HG03521 (cell line): Measurements from ENCODE around the gene LMBRD2.
"Not testable (repeated sequence)": the region's sequence is repeated elsewhere in the genome, so short reads cannot be mapped to it uniquely, and the experiment has no call there.

Experiments
- ATAC-seq: cut with Tn5 transposase; IDR thresholded peaks from one replicate; pipeline ENCODE4 v1.9.1; 2021; ENCODE audit warnings: mild to moderate bottlenecking, moderate library complexity; ENCODE audit not compliant: unreplicated experiment

The LMBRD2 gene

GRCh38 chr5:36162810-36163486 lies 11.3 kb upstream of the LMBRD2 start:
- no peak for ATAC-seq

- no peak for ATAC-seq
Measured at GRCh38 chr5:36161361-36161760, 9.7 kb upstream of the LMBRD2 start.

- ATAC-seq, result no peak
Measured at GRCh38 chr5:36160617-36161016, 8.9 kb upstream of the LMBRD2 start.

- no peak for ATAC-seq
Measured at GRCh38 chr5:36158144-36158543, 6.5 kb upstream of the LMBRD2 start.

- no peak for ATAC-seq
Measured at GRCh38 chr5:36156619-36157018, 4.9 kb upstream of the LMBRD2 start.

GRCh38 chr5:36156121-36156601 lies 4.5 kb upstream of the LMBRD2 start:
- no peak for ATAC-seq

- ATAC-seq, result no peak
Measured at GRCh38 chr5:36155291-36155690, 3.6 kb upstream of the LMBRD2 start.

GRCh38 chr5:36153726-36154125 lies 2.0 kb upstream of the LMBRD2 start:
- ATAC-seq, result no peak

GRCh38 chr5:36153298-36153677 lies 1.6 kb upstream of the LMBRD2 start:
- no peak for ATAC-seq

GRCh38 chr5:36152324-36153297 lies 924 bp upstream of the LMBRD2 start:
- no peak for ATAC-seq

- ATAC-seq, result peak; percentile 18
Measured at GRCh38 chr5:36150676-36151433, 832 bp downstream of the LMBRD2 start.

GRCh38 chr5:36147681-36148080 lies 4.0 kb downstream of the LMBRD2 start:
- ATAC-seq, result no peak

GRCh38 chr5:36146390-36146789 lies 5.3 kb downstream of the LMBRD2 start:
- no peak for ATAC-seq

- no peak for ATAC-seq
Measured at GRCh38 chr5:36145311-36145710, 6.4 kb downstream of the LMBRD2 start.

- no peak for ATAC-seq
Measured at GRCh38 chr5:36138900-36139683, 12.6 kb downstream of the LMBRD2 start.

GRCh38 chr5:36136581-36136980 lies 15.1 kb downstream of the LMBRD2 start:
- ATAC-seq, result no peak

GRCh38 chr5:36135988-36136387 lies 15.7 kb downstream of the LMBRD2 start:
- no peak for ATAC-seq

- not testable (repeated sequence) for ATAC-seq
Measured at GRCh38 chr5:36133009-36133408, 18.7 kb downstream of the LMBRD2 start.

- ATAC-seq, result not testable (repeated sequence)
Measured at GRCh38 chr5:36129666-36130065, 22.0 kb downstream of the LMBRD2 start.

GRCh38 chr5:36128795-36129194 lies 22.9 kb downstream of the LMBRD2 start:
- ATAC-seq, result no peak
